H1 (cell line): ENCODE measurements around the gene HDAC8.

ENCODE experiments used
- CBX8 ChIP-seq: fragments of 300-800, 300-1000 bp; sonication (generic); IDR thresholded peaks from 2 replicates; pipeline ENCODE4 v1.7.1; 2016; ENCODE audit warnings: low read depth, low read length, borderline replicate concordance
- SIX5 ChIP-seq: IDR thresholded peaks from 2 replicates; pipeline ENCODE4 v1.6.1; 2011; ENCODE audit warnings: mild to moderate bottlenecking, low read depth, low read length
- YY1 ChIP-seq: IDR thresholded peaks from 2 replicates; pipeline ENCODE4 v1.6.1; 2011; ENCODE audit warnings: low read depth, mild to moderate bottlenecking, low read length

GRCh38 chrX:72477376-72477775 is 95.3 kb downstream of the HDAC8 start:
- TF ChIP-seq SIX5 = no peak
- no peak for TF ChIP-seq CBX8
- TF ChIP-seq YY1 = no peak
